SK-N-SH treated with all-trans-retinoic acid at 6 μM for 48 hours (cell line): ENCODE data around the gene KIF1A.

Experiments used
- ATAC-seq: fragments of 200-7000 bp; cut with Tn5 transposase; 3 replicates; pipeline ENCODE4 v1.9.1; 2020; ENCODE audit warnings: mild to moderate bottlenecking, moderate library complexity
- ARNTL ChIP-seq: fragments of 450-650 bp; formaldehyde crosslinking; IDR thresholded peaks from 2 replicates; pipeline ENCODE4 v1.5.0; 2020; ENCODE audit warnings: low read depth, mild to moderate bottlenecking, moderate library complexity, borderline replicate concordance
- BACH2 ChIP-seq: fragments of 250-450 bp; sonication (Bioruptor Pico); IDR thresholded peaks from 2 replicates; pipeline ENCODE4 v1.9.0; 2021; ENCODE audit warnings: mild to moderate bottlenecking, borderline replicate concordance
- CSDC2 ChIP-seq: fragments of 250-450 bp; sonication (Bioruptor Pico); IDR thresholded peaks from 2 replicates; pipeline ENCODE4 v1.5.0; 2020; ENCODE audit warnings: mild to moderate bottlenecking, moderate library complexity
- OSR1 ChIP-seq: fragments of 250-450 bp; sonication (Bioruptor Pico); IDR thresholded peaks from 2 replicates; pipeline ENCODE4 v1.8.0; 2022; ENCODE audit warnings: moderate library complexity, mild to moderate bottlenecking, inconsistent platforms
- SNAI2 ChIP-seq: fragments of 250-450 bp; sonication (Bioruptor Pico); IDR thresholded peaks from 2 replicates; pipeline ENCODE4 v1.5.0; 2020; ENCODE audit warnings: mild to moderate bottlenecking, moderate library complexity
- TOX ChIP-seq: fragments of 250-450 bp; sonication (Bioruptor Pico); IDR thresholded peaks from 2 replicates; pipeline ENCODE4 v1.8.0; 2021; ENCODE audit warnings: mild to moderate bottlenecking, moderate library complexity, borderline replicate concordance
- ZC3H10 ChIP-seq: fragments of 250-450 bp; sonication (Bioruptor Pico); IDR thresholded peaks from 2 replicates; pipeline ENCODE4 v1.5.1; 2021; ENCODE audit warnings: mild to moderate bottlenecking, moderate library complexity
- ZNF565 ChIP-seq: fragments of 450-650 bp; formaldehyde crosslinking; conservative IDR thresholded peaks from 2 replicates; pipeline ENCODE4 v1.5.0; 2020; ENCODE audit warnings: low read depth, mild to moderate bottlenecking, moderate library complexity
- ZNF70 ChIP-seq: fragments of 450-650 bp; formaldehyde crosslinking; IDR thresholded peaks from 2 replicates; pipeline ENCODE4 v1.5.0; 2020; ENCODE audit warnings: mild to moderate bottlenecking, moderate library complexity
- TF ChIP-seq, protein P1 (sequence below): fragments of 250-450 bp; sonication (Bioruptor Pico); IDR thresholded peaks from 2 replicates; pipeline ENCODE4 v1.5.1; 2021; ENCODE audit warnings: mild to moderate bottlenecking, moderate library complexity

The KIF1A gene

DNA sequence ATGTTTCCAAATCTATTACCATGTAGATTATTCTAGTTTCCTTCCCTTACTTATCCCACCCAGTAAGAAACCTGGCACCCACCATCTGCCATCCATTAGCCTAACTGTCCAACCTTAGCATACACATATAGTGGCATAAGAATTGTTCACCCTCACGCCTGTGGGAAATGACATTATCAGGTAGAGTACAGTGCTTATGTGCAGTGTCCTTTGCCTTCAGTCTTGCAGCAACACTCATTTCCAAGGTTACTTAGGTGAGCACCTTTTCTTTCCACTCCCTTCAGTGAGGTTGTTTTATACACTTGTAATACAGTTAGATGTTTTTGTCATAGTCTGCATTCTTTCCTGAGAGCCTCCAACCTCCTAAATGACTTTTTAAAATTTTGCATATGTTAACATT is 155.4 kb downstream of the KIF1A start:
- TF ChIP-seq TOX (no peak), ZNF565 (CRISPR knock-in tag) (no peak), OSR1 (CRISPR knock-in tag) (no peak), SNAI2 (CRISPR knock-in tag) (no peak), ZNF70 (CRISPR knock-in tag) (no peak), BACH2 (CRISPR knock-in tag) (no peak), CSDC2 (no peak), ZC3H10 (CRISPR knock-in tag) (no peak), ARNTL (CRISPR knock-in tag) (no peak)
- TF ChIP-seq, protein P1, sequence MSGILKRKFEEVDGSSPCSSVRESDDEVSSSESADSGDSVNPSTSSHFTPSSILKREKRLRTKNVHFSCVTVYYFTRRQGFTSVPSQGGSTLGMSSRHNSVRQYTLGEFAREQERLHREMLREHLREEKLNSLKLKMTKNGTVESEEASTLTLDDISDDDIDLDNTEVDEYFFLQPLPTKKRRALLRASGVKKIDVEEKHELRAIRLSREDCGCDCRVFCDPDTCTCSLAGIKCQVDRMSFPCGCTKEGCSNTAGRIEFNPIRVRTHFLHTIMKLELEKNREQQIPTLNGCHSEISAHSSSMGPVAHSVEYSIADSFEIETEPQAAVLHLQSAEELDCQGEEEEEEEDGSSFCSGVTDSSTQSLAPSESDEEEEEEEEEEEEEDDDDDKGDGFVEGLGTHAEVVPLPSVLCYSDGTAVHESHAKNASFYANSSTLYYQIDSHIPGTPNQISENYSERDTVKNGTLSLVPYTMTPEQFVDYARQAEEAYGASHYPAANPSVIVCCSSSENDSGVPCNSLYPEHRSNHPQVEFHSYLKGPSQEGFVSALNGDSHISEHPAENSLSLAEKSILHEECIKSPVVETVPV (CRISPR knock-in tag) = no peak

More for the DNA sequence above, 155.4 kb downstream of the KIF1A start:
- ATAC-seq = no peak
